Amygdala (tissue), 56 donors: ENCODE data around the gene SIPA1L3.
A peak's percentile ranks its signal among the peaks of the same experiment; 100 is the strongest.
"Not testable (repeated sequence)": the region's sequence is repeated elsewhere in the genome, so short reads cannot be mapped to it uniquely, and the experiment has no call there.

ENCODE experiments used
- DNase-seq, 56 donors: peaks; one replicate each; lab custom pipeline; 2025; lab: John Stamatoyannopoulos, UW

SIPA1L3 gene

GRCh38 chr19:38221421-38221820 lies 314.4 kb downstream of the SIPA1L3 start:
- no peak for DNase-seq

- no peak for DNase-seq
Measured at GRCh38 chr19:38221919-38222830, 315.2 kb downstream of the SIPA1L3 start.

- no peak for DNase-seq
Measured at GRCh38 chr19:38223119-38223523, 316.1 kb downstream of the SIPA1L3 start.

GRCh38 chr19:38223617-38224013 lies 316.6 kb downstream of the SIPA1L3 start:
- DNase-seq, result no peak

GRCh38 chr19:38224014-38224862 lies 317.2 kb downstream of the SIPA1L3 start, which contains the start of gene DPF1:
TSS of gene DPF1 (minus strand) at chr19:38224222. CDS start at chr19:38224142, 80 bp downstream.
- DNase-seq, result peak in 52 of 56 donors; percentile 13 to 83 (median 54)

GRCh38 chr19:38224863-38225218 lies 317.8 kb downstream of the SIPA1L3 start:
- not testable (repeated sequence) for DNase-seq

GRCh38 chr19:38227287-38228004 lies 320.4 kb downstream of the SIPA1L3 start:
- no peak for DNase-seq

- DNase-seq, result no peak
Measured at GRCh38 chr19:38228005-38228377, 321.0 kb downstream of the SIPA1L3 start.

- peak in 37 of 56 donors; percentile 7 to 67 (median 37) for DNase-seq
Measured at GRCh38 chr19:38228491-38229439, 321.8 kb downstream of the SIPA1L3 start.

- peak in 55 of 56 donors; percentile 55 to 96 (median 87) for DNase-seq
Measured at GRCh38 chr19:38229585-38230073, 322.6 kb downstream of the SIPA1L3 start.

GRCh38 chr19:38230506-38231133 lies 323.6 kb downstream of the SIPA1L3 start:
- DNase-seq, result not testable (repeated sequence)

GRCh38 chr19:38231918-38232317 lies 324.9 kb downstream of the SIPA1L3 start:
- no peak for DNase-seq

- DNase-seq, result peak in 48 of 56 donors; percentile 6 to 89 (median 54)
Measured at GRCh38 chr19:38233740-38234251, 326.8 kb downstream of the SIPA1L3 start.

GRCh38 chr19:38234615-38235014 lies 327.6 kb downstream of the SIPA1L3 start:
- DNase-seq, result no peak

- DNase-seq, result no peak
Measured at GRCh38 chr19:38239816-38240215, 332.8 kb downstream of the SIPA1L3 start.

GRCh38 chr19:38243279-38243673 lies 336.3 kb downstream of the SIPA1L3 start:
- no peak for DNase-seq

GRCh38 chr19:38245826-38246498 lies 339.0 kb downstream of the SIPA1L3 start:
- peak in 3 of 56 donors; percentile 11 to 14 (median 12) for DNase-seq

- DNase-seq, result no peak
Measured at GRCh38 chr19:38247126-38247525, 340.1 kb downstream of the SIPA1L3 start.
